ENCODE results near the gene PLCD1.
"Not testable (repeated sequence)": the region's sequence is repeated elsewhere in the genome, so short reads cannot be mapped to it uniquely, and the experiment has no call there.

Gene PLCD1

DNA sequence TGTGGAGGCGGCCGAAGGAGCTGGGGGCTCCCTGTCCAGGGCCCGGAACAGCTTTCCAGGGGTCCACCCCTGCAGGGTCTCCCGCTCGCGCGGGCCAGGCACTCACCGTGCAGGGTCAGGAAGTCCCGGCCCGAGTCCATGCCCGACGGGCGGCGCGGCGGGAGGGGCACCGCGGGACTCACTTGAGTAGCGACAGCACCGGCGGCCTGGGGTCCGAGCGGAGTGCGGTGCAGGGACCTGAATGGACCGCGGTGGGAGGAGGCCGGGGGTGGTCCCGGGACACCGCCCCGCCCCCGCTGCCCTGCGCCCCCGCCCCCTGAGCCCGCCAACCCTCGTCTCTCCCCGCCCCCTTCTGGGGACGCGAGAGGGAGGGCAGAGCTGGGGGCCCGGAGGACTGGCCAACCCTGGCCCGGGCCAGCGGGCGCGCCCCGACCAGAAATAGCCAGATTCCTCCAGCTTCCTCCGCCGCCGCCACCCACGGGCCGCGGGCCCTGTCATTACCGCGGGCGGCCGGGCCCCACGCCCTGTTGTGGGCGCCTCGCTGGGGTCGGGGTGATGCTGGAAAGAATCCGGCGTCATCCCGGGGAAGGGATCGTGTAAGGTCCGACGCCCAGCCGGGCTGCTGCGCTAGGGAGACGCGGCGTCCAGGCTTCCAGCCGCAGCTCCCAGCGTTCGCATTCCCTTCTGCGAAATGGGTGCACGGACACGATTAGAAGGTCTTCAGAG, at the start of gene PLCD1:
PLCD1 (minus strand) TSS at position 243 of the 726 bp plus-strand sequence; CDS start at position 140, 103 bp downstream.
- no peak for DNase-seq

DNA sequence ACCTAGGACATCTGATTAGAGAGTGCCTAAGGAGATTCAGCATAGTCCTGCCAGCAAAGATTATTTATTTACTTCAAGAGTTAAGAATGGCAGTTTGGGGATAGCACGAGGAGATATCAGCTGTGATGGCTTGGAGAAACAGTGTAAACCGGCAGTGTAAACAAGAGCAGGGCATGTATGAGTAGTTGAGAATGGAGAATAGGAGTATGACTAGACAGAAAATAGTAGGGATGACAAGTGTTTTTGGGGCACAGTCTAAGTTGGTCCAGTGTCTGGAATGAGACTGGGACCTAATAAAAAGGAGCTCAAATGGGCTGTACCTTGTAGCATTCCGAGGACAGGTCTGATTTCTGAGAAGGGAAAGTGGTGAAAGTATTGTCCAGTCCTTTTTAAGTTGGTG, 47.6 kb upstream of the PLCD1 start:
- DNase-seq, result not testable (repeated sequence)

GRCh38 chr3:38070013-38070412, 40.6 kb upstream of the PLCD1 start:
- DNase-seq, result no peak

DNA sequence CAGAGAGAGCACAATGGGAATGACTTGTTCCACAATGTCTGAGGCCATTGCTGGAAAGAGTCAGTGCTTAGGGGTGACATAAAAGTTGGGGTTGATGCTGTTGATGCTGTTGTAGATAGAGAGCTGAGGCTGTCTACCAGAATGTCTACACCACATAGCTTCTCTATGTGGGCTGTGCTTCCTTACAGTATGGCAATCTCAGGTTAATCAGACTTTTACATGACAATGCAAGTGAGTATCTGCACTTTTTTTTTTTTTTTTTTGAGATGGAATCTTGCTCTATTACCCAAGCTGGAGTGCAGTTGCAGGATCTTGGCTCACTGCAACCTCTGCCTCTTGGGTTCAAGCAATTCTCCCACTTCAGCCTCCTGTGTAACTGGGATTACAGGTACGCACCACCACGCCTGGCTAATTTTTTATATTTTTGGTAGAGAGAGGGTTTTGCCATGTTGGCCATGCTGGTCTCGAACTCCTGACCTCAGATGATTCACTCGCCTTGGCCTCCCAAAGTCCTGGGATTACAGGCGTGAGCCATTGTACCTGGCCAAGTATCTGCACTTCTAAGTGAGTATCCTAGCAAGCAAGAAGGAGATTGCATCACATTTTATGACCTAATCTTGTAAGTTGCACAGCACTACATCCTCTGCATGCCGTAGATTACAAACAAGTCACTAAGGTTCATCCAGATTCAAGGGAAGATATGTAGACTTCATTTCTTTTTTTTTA, 38.2 kb upstream of the PLCD1 start:
- no peak for DNase-seq

DNA sequence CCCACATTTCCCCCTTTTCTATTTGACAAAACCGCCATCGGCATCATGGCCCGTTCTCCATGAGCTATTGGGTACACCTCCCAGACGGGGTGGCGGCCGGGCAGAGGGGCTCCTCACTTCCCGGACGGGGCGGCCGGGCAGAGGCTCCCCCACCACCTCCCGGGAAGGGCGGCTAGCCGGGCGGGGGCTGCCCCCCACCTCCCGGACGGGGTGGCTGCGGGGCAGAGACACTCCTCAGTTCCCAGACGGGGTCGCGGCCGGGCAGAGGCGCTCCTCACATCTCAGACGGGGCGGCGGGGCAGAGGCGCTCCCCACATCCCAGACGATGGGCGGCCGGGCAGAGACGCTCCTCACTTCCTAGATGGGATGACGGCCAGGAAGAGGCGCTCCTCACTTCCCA, 35.0 kb upstream of the PLCD1 start:
- DNase-seq, result not testable (repeated sequence)

DNA sequence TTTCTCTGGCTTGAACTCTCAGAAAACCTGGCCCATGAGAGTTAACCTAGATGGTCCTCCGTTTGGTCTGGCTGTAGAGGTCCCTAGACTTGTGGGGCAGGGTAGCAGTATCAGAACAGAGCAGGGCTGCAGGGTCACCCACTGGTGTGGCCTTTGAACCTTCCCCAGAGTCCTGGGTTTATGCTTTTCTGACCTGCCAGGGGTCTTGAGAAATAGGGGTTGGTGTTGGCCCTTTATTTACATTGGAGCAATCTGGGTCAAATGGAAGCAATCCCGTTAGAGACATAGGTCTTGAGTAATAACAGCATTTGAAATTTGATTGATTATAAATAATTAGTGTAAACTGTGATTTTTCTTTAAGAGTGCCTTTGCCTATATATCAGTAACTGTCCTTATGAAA, 33.4 kb upstream of the PLCD1 start:
- DNase-seq, result no peak

- DNase-seq, result no peak
These were observed 30.1 kb upstream of the PLCD1 start for GRCh38 chr3:38059591-38059990.

DNA sequence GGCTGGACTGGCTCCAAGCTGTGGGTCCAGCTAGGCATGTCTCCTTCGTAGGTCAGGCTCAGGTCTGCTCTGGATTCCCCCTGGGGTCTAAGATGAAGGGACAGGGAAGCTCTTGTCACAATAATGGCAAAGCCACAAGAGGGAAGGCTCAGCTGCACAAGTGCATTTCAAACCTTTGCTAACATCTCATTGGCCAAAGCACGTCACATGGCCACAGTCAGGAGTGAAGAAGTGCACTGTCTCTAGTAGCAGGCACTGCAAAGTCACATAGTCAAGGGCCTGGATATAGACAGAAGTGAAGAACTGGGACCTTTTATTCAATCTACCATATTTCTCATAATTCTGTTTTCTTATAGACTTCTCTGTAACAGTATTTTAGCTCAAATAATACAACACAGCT, 29.7 kb upstream of the PLCD1 start:
- DNase-seq, result no peak

GRCh38 chr3:38054499-38055001, 25.1 kb upstream of the PLCD1 start:
- no peak for DNase-seq

DNA sequence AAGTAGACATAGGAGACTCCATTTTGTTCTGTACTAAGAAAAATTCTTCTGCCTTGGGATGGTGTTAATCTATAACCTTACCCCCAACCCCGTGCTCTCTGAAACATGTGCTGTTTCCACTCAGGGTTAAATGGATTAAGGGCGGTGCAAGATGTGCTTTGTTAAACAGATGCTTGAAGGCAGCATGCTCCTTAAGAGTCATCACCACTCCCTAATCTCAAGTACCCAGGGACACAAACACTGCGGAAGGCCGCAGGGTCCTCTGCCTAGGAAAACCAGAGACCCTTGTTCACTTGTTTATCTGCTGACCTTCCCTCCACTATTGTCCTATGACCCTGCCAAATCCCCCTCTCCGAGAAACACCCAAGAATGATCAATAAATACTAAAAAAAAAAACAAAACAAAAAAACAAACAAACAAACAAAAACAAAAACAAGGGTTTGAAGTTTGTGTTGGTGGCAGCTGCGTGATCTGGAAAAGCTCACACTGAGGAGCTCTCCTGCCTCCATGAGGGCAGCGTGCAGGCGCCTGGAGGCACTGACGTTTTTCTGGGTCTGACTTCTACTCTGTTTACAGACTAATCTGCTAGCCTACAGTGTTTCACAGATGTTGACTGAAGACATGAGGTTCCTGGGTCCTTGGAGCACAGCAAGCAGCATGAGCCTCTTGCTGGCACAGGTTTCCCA, 24.5 kb upstream of the PLCD1 start:
- DNase-seq, result not testable (repeated sequence)

- DNase-seq, result not testable (repeated sequence)
These were observed 23.8 kb upstream of the PLCD1 start for GRCh38 chr3:38053286-38053685.

DNA sequence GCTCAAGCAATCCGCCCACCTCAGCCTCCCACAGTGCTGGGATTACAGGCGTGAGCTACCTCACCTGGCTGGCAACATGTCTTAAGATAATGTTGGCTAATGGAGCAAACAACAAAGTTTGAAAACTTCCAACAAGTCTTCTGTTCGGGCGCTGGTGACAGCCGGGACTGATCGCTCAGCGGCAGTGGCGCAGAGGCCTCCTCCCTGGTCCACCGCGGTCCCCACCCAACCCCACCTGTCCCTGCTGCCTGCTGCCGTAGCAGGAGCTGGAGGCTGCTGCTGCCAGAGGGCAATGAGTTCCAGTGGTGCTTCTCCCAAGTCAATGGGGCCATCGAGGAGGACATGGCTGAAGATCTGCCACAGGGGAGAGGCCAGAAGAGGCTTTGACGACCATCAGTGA, 21.7 kb upstream of the PLCD1 start:
- no peak for DNase-seq

DNA sequence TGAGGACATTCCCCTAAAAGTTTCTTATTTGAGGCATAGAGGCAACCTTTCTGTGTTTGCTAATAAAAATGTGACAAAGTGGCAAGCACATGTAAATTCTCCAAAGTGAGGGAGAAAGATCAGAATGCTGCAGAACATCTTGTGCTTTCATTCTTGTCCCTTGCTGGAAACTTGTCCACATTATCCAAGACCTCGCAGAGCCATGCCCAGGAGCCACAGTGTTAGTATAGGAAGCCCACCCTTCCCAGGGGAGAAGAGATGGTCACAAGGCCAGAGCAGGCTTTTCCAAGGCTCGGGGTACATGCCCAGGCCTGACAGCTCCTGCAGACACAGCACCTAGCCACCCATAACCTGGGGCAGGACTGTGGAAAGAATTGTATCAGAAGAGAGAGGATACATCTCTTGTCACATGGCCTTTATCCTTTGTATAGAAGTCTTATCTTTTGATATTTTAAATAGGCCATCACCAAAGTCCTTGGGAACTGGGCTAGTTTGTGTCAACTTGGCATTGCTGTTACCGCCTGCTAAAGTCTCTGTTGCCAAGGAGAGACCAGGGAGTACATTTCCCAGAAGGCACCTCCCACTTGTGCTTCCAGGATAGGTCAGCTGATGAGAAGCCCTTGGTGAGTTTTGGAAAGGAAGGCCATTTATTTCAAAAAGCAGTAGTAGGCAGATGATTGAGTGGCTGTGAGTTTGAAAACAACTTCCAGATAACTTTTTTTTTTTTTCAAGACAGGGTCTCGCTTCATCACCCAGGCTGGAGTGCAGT, 20.1 kb upstream of the PLCD1 start:
- no peak for DNase-seq

DNA sequence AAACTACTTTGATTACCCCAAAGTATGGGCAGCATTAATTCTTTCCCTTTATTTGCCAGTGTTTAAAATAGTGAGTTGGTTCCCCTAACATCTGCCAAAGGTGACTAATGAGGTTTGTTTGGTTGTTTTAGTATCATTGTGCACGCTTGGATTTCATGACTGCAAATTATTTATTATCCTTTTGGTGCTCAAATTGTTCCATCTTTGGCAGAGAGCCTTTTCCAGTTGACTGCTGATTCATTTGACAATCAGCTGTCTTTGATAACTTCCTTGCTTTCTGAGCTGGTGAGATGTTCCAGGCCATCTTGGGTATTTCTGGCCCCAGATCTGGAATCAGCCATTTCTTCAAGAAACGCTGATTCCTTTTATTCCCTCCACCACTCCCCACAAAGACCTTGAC, 18.5 kb upstream of the PLCD1 start:
- no peak for DNase-seq

GRCh38 chr3:38046821-38047220, 17.4 kb upstream of the PLCD1 start:
- no peak for DNase-seq

DNA sequence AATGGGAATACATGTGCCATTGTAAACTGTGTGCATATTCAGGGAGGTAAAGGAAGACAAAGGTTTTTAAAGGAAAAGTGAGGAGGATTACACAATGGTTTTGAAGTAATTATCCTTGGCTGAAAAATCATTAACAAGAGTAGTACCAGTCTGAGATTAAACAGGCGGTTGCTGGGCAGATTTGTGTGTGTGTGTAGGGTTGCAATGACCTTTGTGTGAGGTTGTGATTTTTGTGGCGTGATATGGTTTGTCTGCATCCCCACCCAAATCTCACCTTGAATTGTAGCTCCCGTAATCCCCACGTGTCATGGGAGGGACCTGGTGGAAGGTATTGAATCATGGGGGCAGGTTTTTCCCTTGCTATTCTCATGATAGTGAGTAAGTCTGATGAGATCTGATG, 16.6 kb upstream of the PLCD1 start:
- DNase-seq, result no peak

- DNase-seq, result no peak
These were observed 14.0 kb upstream of the PLCD1 start for GRCh38 chr3:38043486-38043885.

DNA sequence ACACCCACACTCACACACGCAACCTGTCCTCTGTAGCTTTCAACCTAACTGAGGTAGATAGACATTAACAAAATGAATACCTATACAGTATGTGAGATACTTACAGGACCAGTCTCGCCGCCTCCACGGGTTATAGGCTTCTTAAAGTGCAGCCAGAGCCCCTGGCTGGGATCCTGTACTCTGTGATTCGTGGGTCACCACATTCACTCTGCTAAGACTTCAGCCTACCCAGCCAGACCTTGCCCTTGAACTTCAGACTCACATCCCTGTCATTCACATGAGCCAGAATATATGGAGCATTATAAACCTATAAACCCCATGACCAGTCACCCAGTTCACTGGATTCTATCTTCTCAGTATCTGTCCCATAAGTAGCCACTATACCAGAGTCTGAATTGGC, 11.0 kb upstream of the PLCD1 start:
- DNase-seq, result no peak

DNA sequence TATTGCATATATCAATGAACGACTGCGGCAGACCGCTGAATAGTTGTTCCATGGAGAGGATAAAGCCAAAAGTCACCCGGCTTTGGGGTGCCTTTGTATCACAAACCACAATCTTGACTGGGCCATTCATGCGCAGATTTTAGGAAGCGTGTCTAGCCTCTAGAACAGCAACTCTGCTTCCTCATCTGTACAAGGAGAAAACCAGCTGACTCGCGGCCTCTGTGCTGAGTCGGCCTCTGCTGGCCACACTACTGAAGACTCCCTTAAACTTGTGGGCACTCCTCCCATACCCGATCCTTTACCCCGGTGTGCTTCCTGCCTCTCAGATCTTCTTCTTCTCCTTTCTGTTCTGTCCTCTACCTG, 10.4 kb upstream of the PLCD1 start:
- DNase-seq, result no peak

- DNase-seq, result no peak
These were observed 9.9 kb upstream of the PLCD1 start, which contains the start of gene DLEC1 for GRCh38 chr3:38039101-38039898. DLEC1 (plus strand) TSS chr3:38039208; CDS start chr3:38039226, 18 bp downstream.

DNA sequence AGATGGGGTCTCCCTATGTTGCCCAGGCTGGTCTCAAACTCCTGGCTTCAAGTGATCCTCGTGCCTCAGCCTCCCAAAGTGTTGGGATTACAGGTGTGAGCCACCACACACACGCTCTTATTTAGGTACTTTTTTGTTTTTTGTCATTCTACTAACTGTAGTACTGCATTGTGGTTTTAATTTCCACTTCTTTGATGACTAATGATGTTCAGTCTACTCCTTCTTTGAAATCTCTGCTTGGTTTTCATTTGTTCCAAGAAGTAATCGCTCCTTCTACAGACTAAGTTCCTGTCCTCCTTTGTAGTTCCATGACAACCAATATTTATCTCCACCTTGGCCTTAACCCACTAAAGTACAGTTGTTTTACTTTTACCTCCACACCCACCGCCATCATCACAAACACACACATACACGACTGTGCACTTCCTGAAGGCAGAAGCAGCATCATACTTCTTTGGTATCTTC, 9.0 kb upstream of the PLCD1 start:
- DNase-seq, result no peak

DNA sequence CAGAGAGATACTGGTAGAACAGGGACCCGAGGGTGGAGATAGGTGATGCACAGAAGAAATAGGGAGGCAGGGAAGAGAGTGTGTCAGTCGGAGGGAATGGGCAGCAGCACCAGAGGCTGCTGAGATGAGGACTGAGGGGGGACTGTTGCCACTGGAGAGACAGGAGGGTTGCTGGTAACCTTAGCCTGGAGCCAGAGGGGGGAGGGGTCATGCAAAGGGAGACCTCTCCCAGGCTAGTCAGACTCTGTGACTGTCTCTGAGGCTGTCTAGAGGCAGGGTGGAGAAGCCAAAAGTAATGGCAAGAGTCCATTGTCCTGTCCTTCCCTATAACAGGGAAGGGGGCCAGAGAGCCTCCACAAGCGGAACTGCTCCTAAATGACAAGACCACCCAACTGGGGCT, 7.5 kb upstream of the PLCD1 start:
- DNase-seq, result no peak

Data from cortex of kidney (tissue), 1 donor.